ENCODE data around the gene NLRP7.

DNA sequence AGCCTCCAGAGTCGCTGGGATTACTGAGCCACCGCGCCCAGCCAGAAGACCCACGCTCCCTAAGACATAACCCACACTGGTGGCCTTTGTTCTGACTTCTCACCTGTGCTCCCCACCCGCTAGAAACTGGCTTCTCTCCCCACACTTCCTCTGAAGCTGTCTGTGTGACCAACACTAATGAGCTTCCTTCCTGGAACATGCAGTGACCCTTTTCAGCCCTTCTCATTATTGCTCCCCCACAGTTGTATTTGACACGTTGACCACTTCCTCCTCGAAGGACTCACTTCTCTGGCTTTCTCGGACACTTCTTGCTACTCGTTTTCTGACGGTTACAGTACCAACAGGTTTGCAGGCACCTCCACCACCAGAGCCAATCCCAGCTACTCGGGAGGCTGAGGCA lies 30.5 kb downstream of the NLRP7 start:
- TF ChIP-seq CTCF (IDR thresholded peaks at IDR 0.05) (no peak), POLR2A (IDR thresholded peaks at IDR 0.05) (no peak)

Data from Peyer's patch (tissue), 4 donors.